Common myeloid progenitor, CD34-positive (primary cell): ENCODE measurements around the gene PID1.

ENCODE experiments used
- CTCF ChIA-PET: fragments of 350-600 bp; sonication (Branson Sonifier 250); formaldehyde crosslinking; loops from one replicate; lab custom pipeline; 2021; ENCODE audit warnings: antibody characterized with exemption; lab: Charles Lee
- POLR2A ChIA-PET: fragments of 350-600 bp; sonication (Branson Sonifier 250); formaldehyde crosslinking; loops from one replicate; lab custom pipeline; 2021; ENCODE audit warnings: antibody characterized with exemption; lab: Charles Lee
- DNase-seq, 3 donors: peaks; one replicate each; pipeline versions ENCODE4 v3.0.0 to v3.0.0-alpha.2; 2013
- H3K27ac ChIP-seq, 2 experiments: 1 replicate in 1 of 2; 2 replicates in 1 of 2; pipeline ENCODE4 v1.7.0; 2013; ENCODE audit warnings: inconsistent platforms in 2 of 2, low read length in 2 of 2, mild to moderate bottlenecking in 2 of 2, low read depth in 1 of 2, moderate library complexity in 1 of 2; ENCODE audit not compliant: severe bottlenecking in 2 of 2, insufficient read depth in 1 of 2, poor library complexity in 1 of 2
- H3K27me3 ChIP-seq, 5 experiments: replicated peaks in 2 of 5; 1 replicate in 3 of 5; 2 replicates in 2 of 5; pipeline versions ENCODE4 v1.6.1 to v1.7.0; 2013; ENCODE audit warnings: low read length in 4 of 5, mild to moderate bottlenecking in 2 of 5, moderate library complexity in 2 of 5, inconsistent platforms in 1 of 5; ENCODE audit not compliant: insufficient read depth in 5 of 5, control insufficient read depth in 4 of 5
- H3K36me3 ChIP-seq, 4 experiments: 1 replicate in 2 of 4; 2 replicates in 2 of 4; pipeline versions ENCODE4 v1.6.1 to v1.7.0; 2013; ENCODE audit warnings: low read length in 3 of 4, control low read depth in 1 of 4, mild to moderate bottlenecking in 1 of 4; ENCODE audit not compliant: control insufficient read depth in 4 of 4, insufficient read depth in 4 of 4
- H3K4me1 ChIP-seq, 4 experiments: 1 replicate in 3 of 4; 2 replicates in 1 of 4; pipeline versions ENCODE4 v1.6.1 to v1.7.1; 2013; ENCODE audit warnings: low read length in 3 of 4, mild to moderate bottlenecking in 3 of 4, control low read depth in 1 of 4, inconsistent platforms in 1 of 4, moderate library complexity in 1 of 4; ENCODE audit not compliant: control insufficient read depth in 4 of 4, insufficient read depth in 4 of 4; ENCODE audit errors: control extremely low read depth in 1 of 4
- H3K4me3 ChIP-seq, 7 experiments: 1 replicate in 4 of 7; 2 replicates in 3 of 7; pipeline versions ENCODE4 v1.5.1 to v1.7.0; 2013; ENCODE audit warnings: mild to moderate bottlenecking in 7 of 7, low read length in 6 of 7, moderate library complexity in 6 of 7, inconsistent platforms in 2 of 7, low read depth in 2 of 7, control low read depth in 1 of 7; ENCODE audit not compliant: insufficient read depth in 4 of 7, control insufficient read depth in 1 of 7; ENCODE audit errors: extremely low read depth in 1 of 7
- H3K9me3 ChIP-seq, 5 experiments: 1 replicate in 4 of 5; 2 replicates in 1 of 5; pipeline versions ENCODE4 v1.6.1 to v1.7.1; 2013; ENCODE audit warnings: low read length in 4 of 5, mild to moderate bottlenecking in 2 of 5, inconsistent platforms in 1 of 5, low read depth in 1 of 5, moderate library complexity in 1 of 5; ENCODE audit not compliant: control insufficient read depth in 4 of 5, insufficient read depth in 2 of 5; ENCODE audit errors: control extremely low read depth in 1 of 5
- WGBS: methylation state at CpG from one replicate; pipeline ENCODE4 v1.1.5; 2013; ENCODE audit not compliant: insufficient coverage; 5-methylcytosine and 5-hydroxymethylcytosine counted together

Gene PID1

GRCh38 chr2:229297247-229297646 is 26.2 kb upstream of the PID1 start:
- 66% methylated on average over 4 of the region's 6 CpGs for WGBS
- Histone ChIP-seq H3K27me3 (no peaks in the 10 kb centered on the region), H3K36me3 (no peaks in the 10 kb centered on the region), H3K4me3 (no peak overlapping the region), H3K27ac (no peak overlapping the region), H3K9me3 (no peaks in the 10 kb centered on the region), H3K4me1 (no peaks in the 10 kb centered on the region)
- CTCF ChIA-PET = no interaction called here
- DNase-seq = no peak
- POLR2A ChIA-PET = no interaction called here

- 88% methylated on average over 1 of the region's 3 CpGs for WGBS
- CTCF ChIA-PET = no interaction called here
Observed at GRCh38 chr2:229296536-229296935, 25.4 kb upstream of the PID1 start.

GRCh38 chr2:229296016-229296415 is 24.9 kb upstream of the PID1 start:
- DNase-seq = no peak

More at GRCh38 chr2:229296536-229296935, 25.4 kb upstream of the PID1 start:
- Histone ChIP-seq H3K27ac (no peak overlapping the region), H3K27me3 (no peaks in the 10 kb centered on the region), H3K4me3 (no peak overlapping the region), H3K36me3 (no peaks in the 10 kb centered on the region), H3K4me1 (no peaks in the 10 kb centered on the region), H3K9me3 (no peaks in the 10 kb centered on the region)
- DNase-seq = no peak
- POLR2A ChIA-PET = no interaction called here

GRCh38 chr2:229287823-229288222 is 16.7 kb upstream of the PID1 start:
- CTCF ChIA-PET = no interaction called here
- Histone ChIP-seq H3K36me3 (no peaks in the 10 kb centered on the region), H3K4me1 (no peaks in the 10 kb centered on the region), H3K27me3 (no peaks in the 10 kb centered on the region), H3K9me3 (peaks cover 0 to 3% (median 0%) of the 10 kb centered on the region in 5 experiments), H3K27ac (no peak overlapping the region), H3K4me3 (no peak overlapping the region)
- no peak for DNase-seq
- no CpG with 5 or more reads among the region's 1 CpG for WGBS
- POLR2A ChIA-PET = no interaction called here

More at GRCh38 chr2:229296016-229296415, 24.9 kb upstream of the PID1 start:
- H3K9me3 ChIP-seq = no peaks in the 10 kb centered on the region
- CTCF ChIA-PET = no interaction called here
- H3K4me3 ChIP-seq = no peak overlapping the region
- no peaks in the 10 kb centered on the region for H3K27me3 ChIP-seq
- POLR2A ChIA-PET = no interaction called here
- no peaks in the 10 kb centered on the region for H3K36me3 ChIP-seq
- no peak overlapping the region for H3K27ac ChIP-seq
- H3K4me1 ChIP-seq = no peaks in the 10 kb centered on the region

GRCh38 chr2:229282758-229283546 is 11.9 kb upstream of the PID1 start:
- ChIA-PET POLR2A (no interaction called here), CTCF (no interaction called here)
- Histone ChIP-seq H3K27me3 (no peaks in the 10 kb centered on the region), H3K4me3 (no peak overlapping the region), H3K4me1 (no peaks in the 10 kb centered on the region), H3K36me3 (no peaks in the 10 kb centered on the region), H3K9me3 (no peaks in the 10 kb centered on the region), H3K27ac (no peak overlapping the region)
- DNase-seq = no peak
- WGBS = 49% methylated on average over 3 of the region's 5 CpGs

- Histone ChIP-seq H3K4me3 (no peak overlapping the region), H3K27ac (no peak overlapping the region), H3K4me1 (no peaks in the 10 kb centered on the region), H3K27me3 (peaks cover 0 to 4% (median 0%) of the 10 kb centered on the region in 5 experiments), H3K9me3 (no peaks in the 10 kb centered on the region), H3K36me3 (no peaks in the 10 kb centered on the region)
- no peak for DNase-seq
- ChIA-PET POLR2A (interaction anchor here (0.6 kb wide), 1 partner anchor 118 kb away, joined by 5 read pairs; no protein-coding TSS in a partner anchor), CTCF (no interaction called here)
- 88% methylated on average over 1 of the region's 4 CpGs for WGBS
Observed at GRCh38 chr2:229279516-229279915, 8.4 kb upstream of the PID1 start.

- DNase-seq = no peak
- H3K36me3 ChIP-seq = no peaks in the 10 kb centered on the region
- H3K27me3 ChIP-seq = peaks cover 3 to 33% (median 21%) of the 10 kb centered on the region in 5 experiments
- H3K27ac ChIP-seq = no peak overlapping the region
- no peaks in the 10 kb centered on the region for H3K4me1 ChIP-seq
- ChIA-PET POLR2A (no interaction called here), CTCF (interaction anchor here (2.0 kb wide), 1 partner anchor 1386 kb away, joined by 5 read pairs; no protein-coding TSS in a partner anchor)
- H3K4me3 ChIP-seq = no peak overlapping the region
- no peaks in the 10 kb centered on the region for H3K9me3 ChIP-seq
Observed at GRCh38 chr2:229275506-229275905, 4.4 kb upstream of the PID1 start.
